ENCODE data around the gene RAD51. TPM values are rescaled to one million over a fixed set of nuclear protein-coding genes. Genes with fewer than 3 reads are reported as not detected.

The RAD51 gene
- total RNA-seq, 4 donors from 2014 or later: 0.88 to 5.8 (median 3.1) TPM; not detected in 1

GRCh38 chr15:40723919-40724318, 28.9 kb downstream of the RAD51 start:
- TF ChIP-seq, protein P1, sequence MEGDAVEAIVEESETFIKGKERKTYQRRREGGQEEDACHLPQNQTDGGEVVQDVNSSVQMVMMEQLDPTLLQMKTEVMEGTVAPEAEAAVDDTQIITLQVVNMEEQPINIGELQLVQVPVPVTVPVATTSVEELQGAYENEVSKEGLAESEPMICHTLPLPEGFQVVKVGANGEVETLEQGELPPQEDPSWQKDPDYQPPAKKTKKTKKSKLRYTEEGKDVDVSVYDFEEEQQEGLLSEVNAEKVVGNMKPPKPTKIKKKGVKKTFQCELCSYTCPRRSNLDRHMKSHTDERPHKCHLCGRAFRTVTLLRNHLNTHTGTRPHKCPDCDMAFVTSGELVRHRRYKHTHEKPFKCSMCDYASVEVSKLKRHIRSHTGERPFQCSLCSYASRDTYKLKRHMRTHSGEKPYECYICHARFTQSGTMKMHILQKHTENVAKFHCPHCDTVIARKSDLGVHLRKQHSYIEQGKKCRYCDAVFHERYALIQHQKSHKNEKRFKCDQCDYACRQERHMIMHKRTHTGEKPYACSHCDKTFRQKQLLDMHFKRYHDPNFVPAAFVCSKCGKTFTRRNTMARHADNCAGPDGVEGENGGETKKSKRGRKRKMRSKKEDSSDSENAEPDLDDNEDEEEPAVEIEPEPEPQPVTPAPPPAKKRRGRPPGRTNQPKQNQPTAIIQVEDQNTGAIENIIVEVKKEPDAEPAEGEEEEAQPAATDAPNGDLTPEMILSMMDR (IDR thresholded peaks at IDR 0.05; ENCODE audit: low read depth): no peak

DNA sequence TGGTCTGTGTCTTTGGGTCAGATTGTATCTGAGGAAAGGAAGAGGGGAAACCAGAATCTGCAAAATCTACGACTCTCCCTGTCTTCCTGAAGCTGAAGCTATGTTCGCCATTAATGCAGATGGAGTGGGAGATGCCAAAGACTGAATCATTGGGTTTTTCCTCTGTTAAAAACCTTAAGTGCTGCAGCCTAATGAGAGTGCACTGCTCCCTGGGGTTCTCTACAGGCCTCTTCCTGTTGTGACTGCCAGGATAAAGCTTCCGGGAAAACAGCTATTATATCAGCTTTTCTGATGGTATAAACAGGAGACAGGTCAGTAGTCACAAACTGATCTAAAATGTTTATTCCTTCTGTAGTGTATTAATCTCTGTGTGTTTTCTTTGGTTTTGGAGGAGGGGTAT, 36.1 kb downstream of the RAD51 start:
- TF ChIP-seq, protein P1 (IDR thresholded peaks at IDR 0.05; ENCODE audit: low read depth): no peak

- TF ChIP-seq, protein P1 (IDR thresholded peaks at IDR 0.05; ENCODE audit: low read depth): no peak
Observed at GRCh38 chr15:40736575-40736974, 41.6 kb downstream of the RAD51 start.

DNA sequence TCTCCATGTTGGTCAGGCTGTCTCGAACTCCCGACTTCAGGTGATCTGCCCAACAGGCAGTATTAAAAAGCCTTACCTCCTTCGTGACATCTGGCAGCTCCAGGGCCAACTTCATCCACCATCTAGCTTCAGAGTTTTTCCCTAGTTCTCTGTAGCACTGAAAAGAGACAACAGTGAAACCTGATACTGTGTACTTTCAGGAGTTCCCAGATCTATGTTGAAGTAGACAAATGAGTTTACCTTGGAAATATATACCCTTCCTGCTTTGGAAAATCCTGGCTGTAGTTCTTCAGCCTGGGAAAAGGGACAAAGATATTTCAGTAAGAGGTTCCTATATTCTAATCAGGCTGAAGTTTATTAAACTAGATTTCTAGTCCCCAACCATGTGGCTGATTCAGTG, 42.1 kb downstream of the RAD51 start:
- TF ChIP-seq, protein P1 (IDR thresholded peaks at IDR 0.05; ENCODE audit: low read depth): no peak

DNA sequence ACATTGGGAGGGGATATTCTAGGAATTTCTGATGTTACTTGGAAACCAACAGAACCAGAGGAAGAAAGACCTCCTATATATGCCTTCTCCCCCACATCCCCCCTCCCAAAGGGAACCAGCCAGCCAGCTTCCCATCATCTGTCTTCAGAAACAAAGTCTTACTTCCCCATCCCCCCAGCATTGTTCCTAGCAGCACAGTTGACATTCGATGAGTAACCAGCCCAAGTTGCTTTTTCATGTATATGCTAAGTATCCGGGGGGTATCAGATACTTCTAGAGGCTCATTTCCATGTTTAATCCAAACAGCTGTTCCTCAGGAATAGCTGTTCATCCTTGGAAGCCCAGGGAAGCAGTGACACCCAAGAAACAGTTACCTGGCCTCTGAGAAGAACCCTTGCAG, 44.1 kb downstream of the RAD51 start:
- TF ChIP-seq, protein P1 (IDR thresholded peaks at IDR 0.05; ENCODE audit: low read depth): no peak

DNA sequence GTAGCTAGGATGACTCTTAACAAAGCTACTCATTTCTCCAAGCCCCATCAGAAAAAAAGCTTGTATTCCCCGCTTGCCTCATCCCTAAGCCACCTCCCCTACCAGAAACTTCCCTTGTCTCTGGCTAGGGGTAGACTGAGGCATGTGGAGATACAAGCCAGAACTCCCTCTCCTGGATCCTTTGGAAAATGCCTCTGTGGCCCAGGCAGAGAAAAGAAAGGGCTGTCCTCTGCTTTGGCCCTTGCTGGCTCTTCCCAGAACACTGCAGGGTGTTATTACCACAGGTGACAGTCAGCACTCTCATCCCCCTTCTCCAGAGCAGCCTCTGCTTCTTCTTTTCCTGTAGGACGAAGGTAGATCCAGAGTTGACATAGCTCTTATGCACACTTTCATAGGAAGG, 44.9 kb downstream of the RAD51 start:
- TF ChIP-seq, protein P1 (IDR thresholded peaks at IDR 0.05; ENCODE audit: low read depth): no peak

- TF ChIP-seq, protein P1 (IDR thresholded peaks at IDR 0.05; ENCODE audit: low read depth): no peak
Observed at GRCh38 chr15:40743485-40743901, 48.5 kb downstream of the RAD51 start.
